BE2C (cell line): ENCODE measurements around the gene RBMS1.

ENCODE experiments used
- DNase-seq: peaks from one replicate; pipeline ENCODE4 v3.0.0-alpha.2; 2020
- H3K27me3 ChIP-seq: fragments of 250-450 bp; sonication (Bioruptor Pico); 2 replicates; pipeline ENCODE4 v1.5.1; 2020; ENCODE audit warnings: mild to moderate bottlenecking
- H3K36me3 ChIP-seq: fragments of 250-450 bp; sonication (Bioruptor Pico); 2 replicates; pipeline ENCODE4 v1.5.1; 2020; ENCODE audit warnings: mild to moderate bottlenecking
- H3K4me1 ChIP-seq: fragments of 250-450 bp; sonication (Bioruptor Pico); 2 replicates; pipeline ENCODE4 v1.5.1; 2020
- H3K4me3 ChIP-seq: 2 replicates; pipeline ENCODE4 v1.5.1; 2011; ENCODE audit warnings: low read depth, low read length
- H3K9me3 ChIP-seq: fragments of 250-450 bp; sonication (Bioruptor Pico); 2 replicates; pipeline ENCODE4 v1.5.1; 2020
- TF ChIP-seq, protein P1 (sequence below): IDR thresholded peaks from 2 replicates; pipeline ENCODE4 v1.5.1; 2012; ENCODE audit warnings: mild to moderate bottlenecking, low read depth, low read length

RBMS1 gene

DNA sequence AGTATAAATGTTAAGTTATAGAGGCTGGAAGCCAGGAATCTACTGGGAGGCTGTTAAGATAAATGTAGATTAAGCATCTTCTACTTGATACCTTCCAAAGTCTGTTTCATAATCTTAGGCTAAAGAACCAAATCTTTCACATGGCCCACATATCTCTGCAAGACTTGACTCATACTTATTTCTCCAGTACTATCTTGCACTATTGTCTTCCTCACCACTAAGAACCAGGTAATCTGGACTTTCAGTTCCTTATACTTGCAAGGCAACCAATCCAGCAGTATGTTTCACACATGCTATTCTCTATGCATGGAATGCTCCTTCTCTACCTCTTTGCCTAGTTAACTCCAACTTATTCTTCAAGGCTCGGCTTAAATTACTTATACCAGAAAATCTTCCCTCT lies 62.2 kb downstream of the RBMS1 start:
- H3K27me3 ChIP-seq = no peaks in the 10 kb centered on the region
- 0 out of 2 replicates have a peak, but pooled peaks cover 2% of the 10 kb centered on the region for H3K36me3 ChIP-seq
- H3K4me3 ChIP-seq = no peak overlapping the region
- 0 out of 2 replicates have a peak, but pooled peaks cover 2% of the 10 kb centered on the region for H3K4me1 ChIP-seq
- TF ChIP-seq, protein P1, sequence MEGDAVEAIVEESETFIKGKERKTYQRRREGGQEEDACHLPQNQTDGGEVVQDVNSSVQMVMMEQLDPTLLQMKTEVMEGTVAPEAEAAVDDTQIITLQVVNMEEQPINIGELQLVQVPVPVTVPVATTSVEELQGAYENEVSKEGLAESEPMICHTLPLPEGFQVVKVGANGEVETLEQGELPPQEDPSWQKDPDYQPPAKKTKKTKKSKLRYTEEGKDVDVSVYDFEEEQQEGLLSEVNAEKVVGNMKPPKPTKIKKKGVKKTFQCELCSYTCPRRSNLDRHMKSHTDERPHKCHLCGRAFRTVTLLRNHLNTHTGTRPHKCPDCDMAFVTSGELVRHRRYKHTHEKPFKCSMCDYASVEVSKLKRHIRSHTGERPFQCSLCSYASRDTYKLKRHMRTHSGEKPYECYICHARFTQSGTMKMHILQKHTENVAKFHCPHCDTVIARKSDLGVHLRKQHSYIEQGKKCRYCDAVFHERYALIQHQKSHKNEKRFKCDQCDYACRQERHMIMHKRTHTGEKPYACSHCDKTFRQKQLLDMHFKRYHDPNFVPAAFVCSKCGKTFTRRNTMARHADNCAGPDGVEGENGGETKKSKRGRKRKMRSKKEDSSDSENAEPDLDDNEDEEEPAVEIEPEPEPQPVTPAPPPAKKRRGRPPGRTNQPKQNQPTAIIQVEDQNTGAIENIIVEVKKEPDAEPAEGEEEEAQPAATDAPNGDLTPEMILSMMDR = no peak
- no peaks in the 10 kb centered on the region for H3K9me3 ChIP-seq
- DNase-seq = no peak

DNA sequence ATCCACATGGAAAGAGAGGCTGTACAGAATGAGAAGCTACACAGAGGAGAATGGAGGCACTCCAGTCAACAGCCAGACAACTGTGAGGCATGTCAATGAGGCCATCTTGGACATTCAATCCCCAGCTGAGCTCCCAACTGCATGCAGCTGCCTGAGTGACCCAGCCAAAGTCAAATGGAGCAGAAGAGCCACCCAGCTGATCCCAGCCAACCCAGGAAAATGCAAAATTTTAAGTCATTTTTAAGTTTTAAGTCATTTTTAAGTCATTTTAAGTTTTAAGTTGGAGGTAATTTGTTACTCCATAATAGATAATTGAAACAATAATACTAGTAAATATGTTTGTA lies 63.6 kb downstream of the RBMS1 start:
- TF ChIP-seq, protein P1 = no peak
- H3K4me3 ChIP-seq = no peak overlapping the region
- 0 out of 2 replicates have a peak, but pooled peaks cover 2% of the 10 kb centered on the region for H3K4me1 ChIP-seq
- H3K36me3 ChIP-seq = 0 out of 2 replicates have a peak, but pooled peaks cover 2% of the 10 kb centered on the region
- H3K27me3 ChIP-seq = no peaks in the 10 kb centered on the region
- DNase-seq = no peak
- no peaks in the 10 kb centered on the region for H3K9me3 ChIP-seq

DNA sequence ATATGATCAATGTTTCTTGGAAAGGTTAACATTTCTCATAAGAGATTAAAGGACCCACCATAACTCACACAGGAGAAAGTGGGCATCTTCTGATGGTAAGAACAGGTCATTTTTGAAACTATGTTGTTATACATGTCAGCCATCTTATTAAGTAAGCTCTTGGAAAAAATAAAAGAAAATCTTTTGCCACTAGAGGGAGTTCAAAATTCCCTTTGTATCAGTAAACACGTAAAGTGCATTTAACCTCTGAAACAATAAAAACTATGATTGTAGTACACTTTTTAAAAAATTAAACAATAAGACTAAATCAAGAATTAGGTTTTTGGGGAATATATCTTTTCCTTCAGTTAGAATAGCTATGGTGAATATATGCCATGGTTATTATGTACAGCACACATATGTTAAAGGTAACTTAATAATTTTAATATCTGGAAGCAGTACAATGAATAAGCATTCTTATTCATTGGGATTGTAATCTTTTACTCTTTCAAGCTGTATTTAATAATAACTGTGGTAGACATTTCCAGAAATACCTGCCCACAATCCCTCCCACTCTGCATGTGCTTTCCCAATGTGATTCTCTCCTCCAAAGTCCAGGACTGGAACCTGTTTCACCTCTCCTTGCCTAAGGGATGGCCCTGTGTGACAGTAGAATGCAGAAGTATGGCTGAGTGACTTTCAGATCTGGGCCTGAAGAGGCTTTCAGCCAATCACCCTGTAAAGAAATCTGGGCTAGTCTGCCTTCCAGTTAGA lies 64.2 kb downstream of the RBMS1 start:
- no peak for DNase-seq
- 0 out of 2 replicates have a peak, but pooled peaks cover 2% of the 10 kb centered on the region for H3K36me3 ChIP-seq
- H3K27me3 ChIP-seq = no peaks in the 10 kb centered on the region
- H3K4me1 ChIP-seq = 0 out of 2 replicates have a peak, but pooled peaks cover 2% of the 10 kb centered on the region
- TF ChIP-seq, protein P1 = peak; percentile 35
- no peak overlapping the region for H3K4me3 ChIP-seq
- H3K9me3 ChIP-seq = no peaks in the 10 kb centered on the region

DNA sequence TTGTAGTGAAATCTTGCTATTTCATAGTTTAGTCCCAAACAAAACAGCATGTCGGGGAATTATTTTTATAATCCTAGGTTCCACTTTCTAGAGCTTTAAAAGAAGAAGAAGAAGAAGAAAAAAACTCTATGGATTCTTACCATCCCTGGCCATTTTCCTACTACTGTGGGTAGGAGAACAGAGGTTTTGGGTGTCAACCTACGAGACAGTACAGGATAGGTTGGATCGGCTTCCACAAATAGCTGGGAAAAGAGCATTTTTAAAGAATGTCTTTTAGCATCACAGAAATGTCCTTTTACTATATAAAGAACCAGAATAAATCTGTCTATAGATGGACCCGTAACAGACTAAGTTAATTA lies 65.2 kb downstream of the RBMS1 start:
- Histone ChIP-seq H3K4me3 (no peak overlapping the region), H3K9me3 (no peaks in the 10 kb centered on the region), H3K27me3 (no peaks in the 10 kb centered on the region), H3K36me3 (0 out of 2 replicates have a peak, but pooled peaks cover 2% of the 10 kb centered on the region), H3K4me1 (0 out of 2 replicates have a peak, but pooled peaks cover 2% of the 10 kb centered on the region)
- TF ChIP-seq, protein P1 = no peak
- no peak for DNase-seq

DNA sequence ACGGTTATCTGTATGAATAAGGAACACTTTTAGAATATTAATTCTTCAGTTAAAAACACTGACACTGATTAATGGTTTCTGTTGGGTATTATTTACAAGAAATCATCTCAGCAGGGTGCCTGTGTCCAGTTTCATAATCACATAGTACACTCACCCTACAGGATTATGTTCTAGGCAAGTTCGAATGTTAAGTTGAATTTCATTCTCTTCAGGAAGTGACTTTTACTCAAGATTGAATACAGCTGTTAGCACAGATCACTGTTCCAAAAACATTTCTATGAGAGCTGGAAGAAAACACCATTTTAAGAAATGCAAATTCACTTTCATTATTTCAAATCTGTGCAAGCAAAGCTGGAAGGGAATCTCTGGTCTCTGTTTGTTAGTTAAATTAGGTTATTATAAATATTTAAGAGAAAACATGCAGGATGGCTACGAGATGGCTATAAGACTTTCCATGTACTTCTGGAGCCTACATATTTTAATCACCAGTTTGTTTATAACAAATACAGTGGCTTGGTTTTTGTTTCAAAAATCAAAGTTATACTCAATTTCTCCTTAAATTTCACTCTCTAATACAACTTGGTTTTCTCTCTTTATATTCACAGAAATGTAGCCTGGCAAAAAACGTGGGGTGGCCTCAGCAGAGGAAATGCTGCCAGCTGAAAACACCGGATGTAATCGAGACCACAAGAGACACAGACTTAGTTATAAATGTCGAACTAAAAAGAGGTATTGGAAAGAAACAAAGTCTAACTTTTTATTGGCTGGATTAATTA lies 65.8 kb downstream of the RBMS1 start:
- TF ChIP-seq, protein P1 = no peak
- Histone ChIP-seq H3K4me3 (no peak overlapping the region), H3K9me3 (no peaks in the 10 kb centered on the region), H3K36me3 (0 out of 2 replicates have a peak, but pooled peaks cover 2% of the 10 kb centered on the region), H3K27me3 (no peaks in the 10 kb centered on the region), H3K4me1 (0 out of 2 replicates have a peak, but pooled peaks cover 2% of the 10 kb centered on the region)
- DNase-seq = no peak
